HepG2 (cell line): ENCODE results near the gene CAMK1. TPM values are rescaled to one million over a fixed set of nuclear protein-coding genes. Genes with fewer than 3 reads are reported as not detected.
A peak's percentile ranks its signal among the peaks of the same experiment; 100 is the strongest.

ENCODE experiments used
- BCL6 ChIP-seq: IDR thresholded peaks from 2 replicates; pipeline ENCODE4 v1.6.1; 2016; ENCODE audit warnings: missing genetic modification reagents, missing compliant biosample characterization
- EZH2 ChIP-seq: conservative IDR thresholded peaks from 2 replicates; pipeline ENCODE4 v1.6.1; 2012; ENCODE audit warnings: mild to moderate bottlenecking, low read depth, low read length, moderate library complexity
- FOSL1 ChIP-seq: sonication (generic); formaldehyde crosslinking; IDR thresholded peaks from 2 replicates; pipeline ENCODE4 v1.9.0; 2021; ENCODE audit warnings: missing genetic modification reagents, borderline replicate concordance
- GTF3A ChIP-seq: sonication (generic); formaldehyde crosslinking; conservative IDR thresholded peaks from 2 replicates; pipeline ENCODE4 v1.4.0; 2020; ENCODE audit warnings: mild to moderate bottlenecking, missing genetic modification reagents
- JUNB ChIP-seq: sonication (generic); formaldehyde crosslinking; IDR thresholded peaks from 2 replicates; pipeline ENCODE4 v1.8.0; 2022; ENCODE audit warnings: missing genetic modification reagents, mild to moderate bottlenecking, borderline replicate concordance
- KLF13 ChIP-seq: sonication (generic); formaldehyde crosslinking; IDR thresholded peaks from 2 replicates; pipeline ENCODE4 v1.4.0; 2020; ENCODE audit warnings: mild to moderate bottlenecking, missing genetic modification reagents
- MLLT10 ChIP-seq: sonication (generic); formaldehyde crosslinking; IDR thresholded peaks from 2 replicates; pipeline ENCODE4 v1.4.0; 2020; ENCODE audit warnings: missing genetic modification reagents
- MTA3 ChIP-seq: sonication (generic); formaldehyde crosslinking; IDR thresholded peaks from 2 replicates; pipeline ENCODE4 v1.4.0; 2020; ENCODE audit warnings: missing genetic modification reagents
- NCOR1 ChIP-seq: fragments of 200-600 bp; sonication (generic); IDR thresholded peaks from 2 replicates; pipeline ENCODE4 v1.7.0; 2017; ENCODE audit warnings: antibody characterized with exemption, low read length, borderline replicate concordance
- NFKBIZ ChIP-seq: IDR thresholded peaks from 2 replicates; pipeline ENCODE4 v1.6.1; 2018; ENCODE audit warnings: missing genetic modification reagents, missing compliant biosample characterization
- PBX3 ChIP-seq: sonication (generic); formaldehyde crosslinking; IDR thresholded peaks from 2 replicates; pipeline ENCODE4 v1.8.1; 2023; ENCODE audit warnings: missing genetic modification reagents, inconsistent platforms, borderline replicate concordance
- PRDM10 ChIP-seq: sonication (generic); formaldehyde crosslinking; IDR thresholded peaks from 2 replicates; pipeline ENCODE4 v1.4.0; 2020; ENCODE audit warnings: low read depth, missing genetic modification reagents
- RFX3 ChIP-seq: IDR thresholded peaks from 2 replicates; pipeline ENCODE4 v1.6.1; 2016; ENCODE audit warnings: missing biosample characterization, missing genetic modification reagents
- STAT6 ChIP-seq: sonication (generic); formaldehyde crosslinking; IDR thresholded peaks from 2 replicates; pipeline ENCODE4 v1.4.0; 2020; ENCODE audit warnings: missing genetic modification reagents, mild to moderate bottlenecking, borderline replicate concordance
- SYNCRIP ChIP-seq: fragments of 200-400 bp; formaldehyde crosslinking; IDR thresholded peaks from 2 replicates; pipeline ENCODE4 v1.6.1; 2018; ENCODE audit warnings: mild to moderate bottlenecking, low read depth, low read length; ENCODE audit not compliant: insufficient read depth
- TRIM24 ChIP-seq: sonication (generic); formaldehyde crosslinking; IDR thresholded peaks from 2 replicates; pipeline ENCODE4 v1.8.0; 2022; ENCODE audit warnings: mild to moderate bottlenecking, missing genetic modification reagents
- U2AF1 ChIP-seq: fragments of 200-400 bp; formaldehyde crosslinking; optimal IDR thresholded peaks from 2 replicates; pipeline ENCODE3; 2017; ENCODE audit warnings: mild to moderate bottlenecking, low read depth, low read length
- ZNF17 ChIP-seq: sonication (generic); formaldehyde crosslinking; IDR thresholded peaks from 2 replicates; pipeline ENCODE4 v1.5.0; 2020; ENCODE audit warnings: mild to moderate bottlenecking, missing genetic modification reagents
- ZNF235 ChIP-seq: sonication (generic); formaldehyde crosslinking; IDR thresholded peaks from 2 replicates; pipeline ENCODE4 v1.8.1; 2023; ENCODE audit warnings: mild to moderate bottlenecking, missing genetic modification reagents, borderline replicate concordance
- ZNF547 ChIP-seq: sonication (generic); formaldehyde crosslinking; IDR thresholded peaks from 2 replicates; pipeline ENCODE4 v1.5.1; 2020; ENCODE audit warnings: mild to moderate bottlenecking, missing genetic modification reagents
- ZNF766 ChIP-seq: sonication (generic); formaldehyde crosslinking; IDR thresholded peaks from 2 replicates; pipeline ENCODE4 v1.5.0; 2020; ENCODE audit warnings: missing genetic modification reagents, borderline replicate concordance
- ZNF788 ChIP-seq: sonication (generic); formaldehyde crosslinking; IDR thresholded peaks from 2 replicates; pipeline ENCODE4 v1.5.0; 2020; ENCODE audit warnings: mild to moderate bottlenecking, missing genetic modification reagents, borderline replicate concordance
- polyA plus RNA-seq, 8 experiments: library from polyadenylated mRNA; depleted of rRNA in 3 of 8; stranded (reverse) in 7 of 8; unstranded in 1 of 8; fragments of >200 nt; fragmentation: Illumina TruSeq in 4 of 8; extraction: Trizol in 4 of 8; gene quantifications; 2 replicates each; pipeline versions ENCODE4 v1.2.1 to v1.2.3, GENCODE V29; 2011 to 2016; ENCODE audit warnings: low read depth in 4 of 8, missing spikeins in 1 of 8, mixed read lengths in 1 of 8; ENCODE audit not compliant: insufficient read depth in 1 of 8
- total RNA-seq, 5 experiments: library from RNA; depleted of rRNA; stranded (reverse); fragments of >200 nt; fragmentation: Illumina TruSeq; extraction: Trizol; gene quantifications; 2 replicates each; pipeline ENCODE4 v1.2.3, GENCODE V29; 2016; ENCODE audit warnings: low read depth in 1 of 5

Gene CAMK1
- total and polyA plus RNA-seq, 2 of the 13 experiments (the other 11 are each of a cell fraction or from before 2014, with no cell fraction given): 26.4 to 53.3 TPM

- TF ChIP-seq MLLT10 (CRISPR knock-in tag) (no peak), ZNF788 (CRISPR knock-in tag) (no peak; the same call in 1 of the 2 replicates), JUNB (CRISPR knock-in tag) (no peak), BCL6 (no peak), STAT6 (CRISPR knock-in tag) (peak; percentile 53; the same call in 1 of the 2 replicates), GTF3A (no peak), FOSL1 (CRISPR knock-in tag) (no peak), KLF13 (CRISPR knock-in tag) (peak; percentile 75; the same call in 1 of the 2 replicates), ZNF17 (CRISPR knock-in tag) (no peak), RFX3 (CRISPR knock-in tag) (no peak), SYNCRIP (no peak), ZNF235 (CRISPR knock-in tag) (no peak; the same call in 1 of the 2 replicates), NFKBIZ (CRISPR knock-in tag) (no peak), ZNF766 (CRISPR knock-in tag) (no peak; the same call in 1 of the 2 replicates), PRDM10 (peak; percentile 97), MTA3 (CRISPR knock-in tag) (no peak), PBX3 (CRISPR knock-in tag) (no peak), TRIM24 (no peak), U2AF1 (no peak), ZNF547 (peak; percentile 38; the same call in 1 of the 2 replicates), NCOR1 (peak; percentile 54; the same call in 1 of the 2 replicates), EZH2 (no peak)
Measured at GRCh38 chr3:9749645-9750555, 19.8 kb downstream of the CAMK1 start, which contains the start of gene OGG1 (continued).
